HTR-8/SVneo (cell line): ENCODE measurements around the gene ZXDC.

Experiments
- DNase-seq: peaks from one replicate; pipeline ENCODE4 v3.0.0; 2011; ENCODE audit warnings: low spot score, mixed read lengths; ENCODE audit not compliant: insufficient read length
- FAIRE-seq: peaks from 2 replicates; lab custom pipeline; 2011; peaks lifted over from hg19 to GRCh38; lab: Jason Lieb, UNC

Gene ZXDC

DNA sequence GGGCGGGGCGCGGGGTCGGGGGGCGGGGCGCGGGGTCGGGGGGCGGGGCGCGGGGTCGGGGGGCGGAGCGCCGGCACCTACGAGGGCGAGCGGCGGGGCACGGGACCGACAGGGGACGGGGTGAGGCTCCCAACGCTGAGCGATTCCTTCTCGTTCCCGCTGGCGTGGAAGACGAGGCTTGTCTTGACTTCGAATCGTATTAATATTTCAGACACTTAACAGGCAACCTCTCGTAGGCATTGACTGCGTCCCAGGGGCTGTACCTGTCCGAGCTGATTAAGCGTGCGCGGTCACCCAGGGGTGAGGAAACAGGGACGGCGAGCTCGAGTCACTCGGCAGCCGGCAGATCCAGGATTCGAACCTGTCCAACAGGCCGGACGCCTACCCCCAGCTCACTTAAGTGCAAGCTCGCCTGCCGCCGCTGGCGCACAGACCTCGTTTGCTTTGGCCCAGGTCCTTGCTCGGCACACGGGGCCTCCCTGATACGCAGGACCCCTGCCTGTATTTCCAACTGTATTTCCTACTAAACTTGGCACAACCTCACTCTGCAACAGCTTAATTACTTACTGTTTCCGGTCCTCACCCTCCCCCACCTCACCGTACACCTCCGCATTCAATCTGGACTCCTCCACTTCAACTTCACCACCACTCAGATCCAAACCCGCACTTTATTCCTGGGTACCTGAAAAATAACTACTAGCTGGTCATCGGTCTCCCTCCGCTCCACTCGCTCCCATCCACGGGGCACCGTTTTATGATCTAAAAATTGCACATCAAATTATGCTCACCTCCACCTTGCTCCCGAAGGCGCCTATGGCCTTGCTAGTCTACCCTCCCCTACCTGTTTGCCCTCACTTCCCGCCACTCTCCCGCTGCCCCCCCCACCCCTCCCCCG lies 722 bp upstream of the ZXDC start:
- peak; percentile 58 for FAIRE-seq
- peak; percentile 74 for DNase-seq

DNA sequence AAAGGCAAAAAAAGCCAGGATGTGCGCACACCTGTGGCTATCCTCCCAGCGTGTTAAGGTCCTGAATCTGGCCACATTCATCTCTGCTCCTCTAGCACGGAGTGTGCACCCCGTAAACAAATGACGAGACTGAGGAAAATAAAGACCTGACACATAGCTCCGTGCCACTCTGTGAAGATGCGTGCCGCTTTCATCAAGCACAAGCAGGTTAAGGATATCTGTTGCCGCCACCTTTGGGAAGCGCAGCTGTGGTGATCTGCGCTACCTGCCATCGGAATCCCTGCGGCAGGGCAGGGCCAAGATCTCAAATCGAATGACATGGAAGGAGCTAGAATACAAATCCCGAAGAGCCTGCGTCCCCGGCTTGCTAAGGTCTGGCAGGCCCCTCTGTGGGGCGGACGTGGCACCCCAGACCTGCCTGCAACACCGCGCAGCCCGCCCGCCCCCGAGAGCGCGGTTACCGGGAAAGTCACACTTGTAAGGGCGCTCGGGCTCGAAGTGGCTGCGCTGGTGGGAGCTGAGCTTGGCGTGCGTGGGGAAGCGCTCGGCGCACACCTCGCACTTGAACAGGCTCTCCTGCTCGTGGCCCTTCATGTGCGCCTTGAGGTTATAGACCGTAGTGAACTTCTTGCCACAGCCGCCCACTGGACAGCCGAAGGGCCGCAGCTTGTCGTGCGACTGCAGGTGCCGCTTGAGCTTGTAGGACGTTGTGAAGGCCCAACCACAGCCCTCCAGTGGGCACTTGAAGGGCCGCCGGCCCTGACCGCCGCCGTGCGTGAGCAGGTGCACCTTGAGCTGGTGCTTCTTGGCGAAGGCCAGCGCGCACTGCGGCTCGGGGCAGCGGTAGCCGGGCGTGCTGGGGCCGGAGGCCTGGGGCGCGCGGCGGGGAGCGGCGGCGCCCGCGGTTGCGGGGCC lies 936 bp downstream of the ZXDC start:
- FAIRE-seq (no peak), DNase-seq (peak; percentile 23)

DNA sequence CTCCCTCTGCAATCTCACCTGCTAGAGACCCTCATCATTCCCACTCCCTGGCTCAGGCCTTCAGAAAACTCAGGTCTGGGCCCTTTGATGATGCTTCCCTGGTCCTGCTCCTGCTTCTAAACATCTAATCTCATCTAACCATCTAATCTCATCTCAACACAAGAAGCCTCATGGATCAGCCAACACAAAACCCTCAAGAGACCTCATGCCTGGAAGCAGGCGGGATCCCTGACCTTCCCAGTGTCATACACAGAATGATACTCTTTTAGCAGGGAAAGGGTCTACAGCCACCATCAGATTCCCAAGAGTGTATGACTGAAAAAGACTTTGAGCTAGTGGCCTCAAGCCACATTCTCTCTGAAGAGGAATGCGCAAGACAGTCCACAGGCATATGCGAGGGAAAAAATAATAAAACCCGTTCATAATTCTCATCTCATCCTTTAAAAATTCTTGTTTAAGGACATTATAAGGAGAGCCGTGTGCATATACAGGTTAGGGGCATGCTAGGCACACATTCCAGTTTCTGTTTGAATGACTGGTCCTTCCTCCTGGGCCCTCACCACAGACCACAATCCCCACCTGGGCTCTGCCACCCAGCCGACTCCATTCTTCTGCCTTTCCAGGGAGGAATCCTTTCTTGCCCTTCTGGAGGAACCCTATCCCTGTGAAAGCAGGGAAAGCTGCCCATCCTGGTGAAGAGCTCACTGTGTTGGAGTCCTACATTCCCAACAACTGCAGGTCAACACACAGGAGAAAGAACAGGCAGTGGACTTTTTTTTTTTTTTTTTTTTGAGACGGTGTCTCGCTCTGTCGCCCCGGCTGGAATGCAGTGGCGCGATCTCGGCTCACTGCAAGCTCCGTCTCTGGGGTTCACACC lies 2.2 kb downstream of the ZXDC start:
- FAIRE-seq: no peak
- DNase-seq: no peak

DNA sequence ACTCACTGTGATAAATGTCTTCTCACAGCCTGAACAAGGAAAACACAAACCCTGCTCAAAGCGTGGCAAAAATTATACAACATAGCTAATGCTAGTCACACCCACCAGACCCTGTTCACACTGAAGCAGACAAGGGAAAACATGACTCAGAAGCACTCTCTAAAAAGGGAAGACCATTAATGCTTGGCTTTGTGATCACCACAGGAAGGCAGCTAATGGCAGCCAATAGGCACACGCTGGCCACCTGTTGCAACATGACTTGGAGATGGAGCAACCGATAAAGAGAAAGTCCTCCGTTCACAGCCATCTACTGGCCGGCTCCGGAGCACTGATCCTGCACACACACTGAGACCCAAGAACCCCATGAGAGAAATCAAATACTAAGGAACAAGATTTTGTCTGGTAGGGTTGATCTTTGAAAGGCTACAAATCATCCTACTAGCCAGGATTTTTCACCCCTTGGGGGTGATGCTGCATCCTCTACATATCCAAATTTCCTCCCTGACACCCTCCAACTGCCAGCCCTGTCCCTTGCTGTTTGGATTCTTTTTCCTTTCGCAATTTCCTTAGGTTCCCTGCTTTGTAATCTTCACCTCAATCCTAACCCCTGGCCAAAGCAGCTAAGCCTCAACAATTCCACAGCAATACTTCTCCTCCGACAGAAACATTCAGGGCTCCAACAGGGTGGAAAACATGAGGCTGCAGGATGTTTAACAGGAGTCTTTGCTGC lies 3.2 kb downstream of the ZXDC start:
- peak; percentile 46 for DNase-seq
- FAIRE-seq: no peak

DNA sequence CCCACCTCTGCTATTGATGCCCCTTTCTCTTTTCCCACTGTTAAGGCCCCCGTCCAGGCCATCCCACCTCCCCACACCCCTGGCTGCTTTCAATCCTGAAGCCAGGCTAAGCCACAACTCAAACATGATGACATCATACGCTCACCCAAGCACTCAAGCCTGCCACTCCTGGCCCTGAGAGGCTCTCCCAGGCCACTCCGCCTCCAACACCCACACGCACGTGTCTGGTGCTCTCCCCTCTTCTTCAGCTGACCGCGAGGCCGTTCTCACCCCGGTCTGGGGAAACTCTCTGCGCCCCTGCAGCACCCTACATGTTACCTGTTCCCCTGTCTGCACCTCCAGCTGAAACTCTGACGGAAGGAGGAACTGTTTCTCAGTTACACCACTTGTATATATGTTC lies 6.2 kb downstream of the ZXDC start:
- no peak for DNase-seq
- FAIRE-seq: no peak

DNA sequence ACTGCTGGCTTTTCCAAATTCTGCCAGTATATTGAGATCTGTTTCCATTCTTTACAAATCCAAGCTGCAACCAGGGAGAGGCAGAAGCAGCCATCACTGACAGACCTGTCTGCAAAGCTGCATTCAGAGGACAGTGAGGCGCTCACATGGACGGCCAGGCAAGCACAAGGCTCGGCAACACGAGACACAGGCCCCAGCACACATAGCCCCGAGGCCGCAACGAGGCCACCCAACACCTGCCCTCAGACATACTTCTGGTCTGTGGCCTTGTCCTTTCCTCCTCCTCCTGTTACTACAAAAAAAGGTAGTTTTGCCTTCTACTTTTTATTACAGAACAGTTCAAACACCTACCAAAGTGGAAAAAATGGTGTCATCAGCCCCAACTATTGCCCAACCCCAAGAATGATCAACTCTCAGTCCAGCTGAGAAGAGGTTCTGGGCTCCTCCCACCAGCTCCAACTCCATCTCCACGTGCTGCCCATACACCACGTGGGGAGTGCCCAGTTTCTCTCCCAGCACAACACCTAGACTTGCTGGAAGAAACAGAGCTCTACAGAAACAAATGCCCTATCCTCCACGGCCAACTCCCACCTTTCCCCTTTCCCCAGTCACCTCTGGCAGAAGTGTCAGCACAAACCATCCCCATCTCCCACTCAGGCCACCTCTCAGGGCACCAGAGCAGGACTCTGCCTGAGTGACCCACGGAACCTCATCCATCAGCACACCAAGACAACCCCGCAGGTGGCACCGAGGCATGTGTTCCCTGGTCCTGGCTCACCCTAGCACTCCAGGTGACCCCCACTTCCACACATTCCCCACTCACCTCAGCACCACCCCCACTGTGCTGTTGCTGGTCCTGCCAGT lies 7.4 kb downstream of the ZXDC start:
- DNase-seq (no peak), FAIRE-seq (no peak)

- DNase-seq (no peak), FAIRE-seq (no peak)
These were observed 8.1 kb downstream of the ZXDC start for GRCh38 chr3:126467611-126467955.

DNA sequence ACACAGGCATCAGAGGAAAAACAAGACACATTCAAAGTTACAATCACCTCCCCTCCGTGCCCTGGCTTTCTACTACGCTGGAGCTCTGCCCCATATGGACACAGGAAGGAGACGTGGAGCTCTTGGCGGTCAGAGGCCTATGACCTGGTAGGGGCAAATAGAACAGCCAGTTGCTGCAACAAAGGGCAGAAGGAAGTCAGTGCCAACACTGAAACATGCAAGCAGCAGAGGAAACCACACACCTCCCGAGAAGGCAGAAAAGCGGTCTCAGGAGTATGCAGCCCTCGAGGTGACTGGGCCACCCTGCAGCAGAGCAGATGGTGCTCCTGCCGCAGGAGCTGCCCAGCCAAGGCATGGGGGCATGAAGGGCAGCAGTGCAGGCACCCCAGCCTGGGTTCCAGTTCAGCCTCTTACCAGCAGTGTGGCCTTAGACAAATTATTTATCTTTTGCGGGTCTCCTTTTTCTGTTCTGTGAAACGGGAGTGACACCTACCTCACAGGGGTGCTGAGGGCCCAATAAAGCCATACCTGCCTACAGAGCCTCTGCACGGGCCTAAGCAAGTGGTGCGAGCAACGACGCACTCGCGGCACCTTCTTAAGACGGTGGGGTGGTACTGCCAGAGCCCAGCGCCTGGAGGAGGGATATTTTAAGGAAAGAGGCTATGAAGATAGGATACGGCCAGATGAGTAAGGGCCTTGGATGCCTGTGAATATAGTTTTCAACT lies 8.6 kb downstream of the ZXDC start:
- DNase-seq (no peak), FAIRE-seq (no peak)

GRCh38 chr3:126465928-126466544 lies 9.7 kb downstream of the ZXDC start:
- FAIRE-seq (no peak), DNase-seq (no peak)

- no peak for DNase-seq
- no peak for FAIRE-seq
These were observed 10.7 kb downstream of the ZXDC start for GRCh38 chr3:126464997-126465396.

- FAIRE-seq: no peak
- no peak for DNase-seq
These were observed 11.2 kb downstream of the ZXDC start for GRCh38 chr3:126464494-126464893.

- DNase-seq (no peak), FAIRE-seq (no peak)
These were observed 11.6 kb downstream of the ZXDC start for GRCh38 chr3:126464093-126464492.

DNA sequence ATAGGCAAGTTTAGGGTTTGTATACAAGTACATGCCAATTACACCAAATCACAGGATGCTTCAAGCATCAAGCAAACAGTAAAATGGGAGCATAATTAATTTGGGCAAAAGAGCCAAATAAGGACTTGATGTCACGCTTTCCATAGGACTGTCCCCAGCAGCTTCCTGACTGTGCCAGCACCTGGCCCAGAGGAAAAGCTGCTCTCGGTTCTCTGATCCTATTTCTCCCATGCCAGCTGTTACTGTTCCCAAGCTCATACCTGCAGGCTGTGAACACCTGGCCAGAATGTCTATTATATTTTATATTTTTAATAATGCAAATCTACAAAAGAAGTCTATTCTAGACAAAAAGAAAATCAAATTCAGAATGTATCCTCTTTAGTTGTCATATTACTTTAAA lies 12.2 kb downstream of the ZXDC start:
- no peak for FAIRE-seq
- no peak for DNase-seq

DNA sequence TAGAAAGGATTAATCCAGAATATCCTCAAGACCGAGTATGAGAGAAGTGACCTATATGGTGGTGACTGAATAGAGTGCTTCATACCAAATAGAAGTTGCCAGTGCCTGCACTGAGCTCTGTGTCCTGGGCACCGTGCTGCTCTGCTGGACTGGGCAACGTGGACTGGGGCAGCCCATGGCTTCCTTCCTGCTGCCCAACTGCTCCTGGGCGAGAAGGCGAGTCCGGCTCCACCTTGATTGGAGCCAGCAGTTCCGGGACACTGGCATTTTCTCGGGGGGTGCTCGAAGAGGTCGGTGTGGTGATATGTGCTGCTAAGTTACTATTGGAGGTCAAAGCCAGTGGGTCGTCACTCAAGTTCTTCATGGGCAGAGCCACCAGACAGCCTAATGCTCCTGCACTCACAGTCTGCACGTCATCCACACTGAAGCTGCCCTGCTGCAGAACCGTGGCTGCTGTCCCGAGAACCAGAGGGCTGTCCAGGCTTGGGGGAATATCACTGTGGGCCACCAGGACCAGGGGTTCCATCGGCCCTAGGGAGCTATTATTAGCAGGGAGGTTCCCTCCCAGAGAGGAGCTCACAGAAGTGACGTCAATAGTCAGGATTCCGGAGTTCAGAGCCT lies 14.1 kb downstream of the ZXDC start:
- no peak for FAIRE-seq
- no peak for DNase-seq

DNA sequence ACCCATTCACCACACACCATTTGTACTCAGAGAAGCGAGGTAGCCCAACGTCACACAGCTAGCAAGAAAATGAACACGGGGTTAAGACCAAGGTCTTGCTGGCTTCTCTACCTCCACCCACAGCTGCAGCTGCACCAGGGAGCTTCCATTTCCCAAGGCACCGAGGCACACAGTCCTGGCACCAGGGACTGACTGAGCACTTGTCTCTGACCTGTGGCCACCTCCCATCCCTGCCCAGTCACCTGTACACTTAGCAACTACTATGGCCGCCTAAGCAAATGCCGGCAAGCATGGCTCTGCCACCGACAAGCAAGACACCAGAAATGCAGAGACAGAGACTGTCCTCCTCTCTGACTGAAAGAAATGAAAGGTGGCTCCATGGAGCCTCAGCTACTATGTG lies 15.3 kb downstream of the ZXDC start:
- FAIRE-seq (no peak), DNase-seq (no peak)

- DNase-seq (no peak), FAIRE-seq (no peak)
These were observed 15.9 kb downstream of the ZXDC start for GRCh38 chr3:126459763-126460127.

GRCh38 chr3:126459111-126459762 lies 16.5 kb downstream of the ZXDC start:
- DNase-seq: no peak
- FAIRE-seq: no peak
